Mucosa of descending colon (tissue), 3 donors: ENCODE data around the gene NAGA. TPM values are rescaled to one million over a fixed set of nuclear protein-coding genes. Genes with fewer than 3 reads are reported as not detected.
"Not testable (repeated sequence)": the region's sequence is repeated elsewhere in the genome, so short reads cannot be mapped to it uniquely, and the experiment has no call there.

Source experiments
- ATAC-seq: fragments of 200-7000 bp; cut with Tn5 transposase; one replicate; pipeline ENCODE4 v1.9.1; 2020; ENCODE audit warnings: mild to moderate bottlenecking, moderate library complexity
- DNase-seq, 3 donors: peaks; one replicate each; pipeline ENCODE4 v3.0.0-alpha.2; 2020
- H3K36me3 ChIP-seq: fragments of 200-600 bp; one replicate; pipeline ENCODE4 v1.8.0; 2021; ENCODE audit warnings: low read depth, mild to moderate bottlenecking
- H3K4me1 ChIP-seq: fragments of 200-600 bp; one replicate; pipeline ENCODE4 v1.8.0; 2021; ENCODE audit warnings: low read depth, mild to moderate bottlenecking
- H3K4me3 ChIP-seq: fragments of 200-600 bp; one replicate; pipeline ENCODE4 v1.8.0; 2021; ENCODE audit warnings: mild to moderate bottlenecking
- H3K9me3 ChIP-seq: fragments of 200-600 bp; one replicate; pipeline ENCODE4 v1.8.0; 2021; ENCODE audit warnings: mild to moderate bottlenecking
- CTCF ChIP-seq: fragments of 200-600 bp; IDR thresholded peaks from one replicate; pipeline ENCODE4 v1.8.0; 2022; ENCODE audit warnings: antibody characterized with exemption, mild to moderate bottlenecking
- intact Hi-C, 2 donors: fragments of 100-400 bp; cut with DNase I in 1 of 2; cut with micrococcal nuclease in 1 of 2; formaldehyde crosslinking; loops; one replicate each; pipeline versions ENCODE4 v1.11.0 to v1.11.1; 2022; cut with DNase I, micrococcal nuclease
- total RNA-seq, 3 donors: library from RNA; stranded (reverse); fragmentation: NEBNext Ultra II Directional in 2 of 3; extraction: Animal tissue kit (Norgen Biotek cat#: 25700) in 2 of 3; gene quantifications; one replicate each; pipeline versions ENCODE4 v1.2.1 to v1.2.4, GENCODE V29; 2021 to 2023
- donor health status: DM: no; HTN: no; CAD: no; lungs with moderate emphysema.
- donor health status: DM: no; HTN: no; CAD: no.
- donor health status: DM: no; HTN: yes; CAD: no.

The NAGA gene
- total RNA-seq, 3 donors from 2014 or later: 24.3 to 35.8 (median 35.4) TPM

- Histone ChIP-seq H3K4me1 (no peaks in the 10 kb centered on the region), H3K36me3 (no peaks in the 10 kb centered on the region), H3K4me3 (no peak overlapping the region), H3K9me3 (peaks cover 15% of the 10 kb centered on the region)
- intact Hi-C loops: no loop called here
- TF ChIP-seq CTCF: no peak
- DNase-seq (no peak), ATAC-seq (no peak)
These were observed 38.2 kb upstream of the NAGA start for GRCh38 chr22:42108848-42109247.

- peaks cover 44% of the 10 kb centered on the region for H3K9me3 ChIP-seq
These were observed 33.8 kb upstream of the NAGA start for GRCh38 chr22:42104332-42104860.

GRCh38 chr22:42101199-42101598, 30.6 kb upstream of the NAGA start:
- intact Hi-C loops: no loop called here
- H3K4me1 ChIP-seq: no peaks in the 10 kb centered on the region
- ATAC-seq: no peak
- peaks cover 44% of the 10 kb centered on the region for H3K9me3 ChIP-seq
- DNase-seq: no peak
- H3K4me3 ChIP-seq: no peak overlapping the region
- no peaks in the 10 kb centered on the region for H3K36me3 ChIP-seq
- TF ChIP-seq CTCF: no peak

More at GRCh38 chr22:42104332-42104860, 33.8 kb upstream of the NAGA start:
- DNase-seq, ATAC-seq, H3K4me3 ChIP-seq, H3K36me3 ChIP-seq, intact Hi-C loops, H3K4me1 ChIP-seq: not testable (repeated sequence)

GRCh38 chr22:42091455-42091782, 20.8 kb upstream of the NAGA start:
- Histone ChIP-seq H3K9me3 (no peaks in the 10 kb centered on the region), H3K4me3 (no peak overlapping the region), H3K36me3 (no peaks in the 10 kb centered on the region), H3K4me1 (peaks cover 8% of the 10 kb centered on the region)
- ATAC-seq (peak; percentile 1), DNase-seq (no peak)
- no peak for TF ChIP-seq CTCF
- intact Hi-C loops: loop anchor here in 1 of 2 donors (5.0 kb wide), 1 partner anchor 76 kb away; no protein-coding TSS in a partner anchor

- Histone ChIP-seq H3K36me3 (no peaks in the 10 kb centered on the region), H3K4me1 (peaks cover 8% of the 10 kb centered on the region), H3K9me3 (no peaks in the 10 kb centered on the region), H3K4me3 (peak within 1 kb of the TSS; percentile 51)
- peak; percentile 98 to 99 (median 99) for DNase-seq
- peak; percentile 82 for TF ChIP-seq CTCF
- intact Hi-C loops: loop anchor here in 1 of 2 donors (5.0 kb wide), 1 partner anchor 76 kb away; no protein-coding TSS in a partner anchor
- peak; percentile 97 for ATAC-seq
These were observed 20.2 kb upstream of the NAGA start, which contains the start of gene NDUFA6 for GRCh38 chr22:42090596-42091454. NDUFA6 (minus strand) TSS chr22:42090772; CDS start chr22:42090744, 28 bp downstream.

GRCh38 chr22:42086051-42086450, 15.4 kb upstream of the NAGA start:
- H3K36me3 ChIP-seq: no peaks in the 10 kb centered on the region
- no peak overlapping the region for H3K4me3 ChIP-seq
- ATAC-seq: no peak
- H3K4me1 ChIP-seq: peaks cover 7% of the 10 kb centered on the region
- intact Hi-C loops: no loop called here
- no peak for TF ChIP-seq CTCF
- H3K9me3 ChIP-seq: no peaks in the 10 kb centered on the region
- DNase-seq: no peak
